HEK293 (cell line): ENCODE measurements around the gene MCEE.

Experiments
- GLI4 ChIP-seq: fragments of 450-650 bp; formaldehyde crosslinking; IDR thresholded peaks from 2 replicates; pipeline ENCODE4 v1.5.1; 2016; ENCODE audit warnings: missing biosample characterization, missing genetic modification characterization
- REST ChIP-seq: fragments of 450-650 bp; formaldehyde crosslinking; IDR thresholded peaks from 2 replicates; pipeline ENCODE4 v1.5.1; 2016; ENCODE audit warnings: missing biosample characterization, missing genetic modification characterization
- ZBTB1 ChIP-seq: fragments of 450-650 bp; formaldehyde crosslinking; IDR thresholded peaks from 2 replicates; pipeline ENCODE4 v1.5.1; 2016; ENCODE audit warnings: missing biosample characterization, missing genetic modification characterization
- ZNF513 ChIP-seq: fragments of 450-650 bp; IDR thresholded peaks from 2 replicates; pipeline ENCODE4 v1.5.1; 2018; ENCODE audit warnings: missing biosample characterization, missing genetic modification characterization
- ZSCAN18 ChIP-seq: fragments of 450-650 bp; formaldehyde crosslinking; IDR thresholded peaks from 2 replicates; pipeline ENCODE4 v1.5.1; 2016; ENCODE audit warnings: missing biosample characterization, missing genetic modification characterization

- TF ChIP-seq GLI4: no peak
- TF ChIP-seq ZSCAN18: no peak
- TF ChIP-seq REST: no peak
- TF ChIP-seq ZBTB1 (tag by site-specific recombination): no peak
- TF ChIP-seq ZNF513: no peak
These were observed 9.8 kb downstream of the MCEE start for GRCh38 chr2:71120195-71120594.
